IMR-90 (cell line): ENCODE results near the gene IGFBP5. TPM values are rescaled to one million over a fixed set of nuclear protein-coding genes. Genes with fewer than 3 reads are reported as not detected.
A peak's percentile ranks its signal among the peaks of the same experiment; 100 is the strongest.

Experiments used
- ATAC-seq: fragments of 200-7000 bp; cut with Tn5 transposase; 2 replicates; pipeline ENCODE4 v1.9.1; 2020; ENCODE audit warnings: low read depth, mild to moderate bottlenecking, moderate library complexity
- BruUV-seq: library from RNA; stranded (reverse); fragments of 400-500 nt; replicated peaks from 2 replicates; lab custom pipeline; 2021; lab: Mats Ljungman, UMichigan
- CTCF ChIA-PET: fragments of 300-600 bp; formaldehyde crosslinking; extraction: SDS; loops from one replicate; lab custom pipeline; 2021; ENCODE audit warnings: antibody characterized with exemption; lab: Yijun Ruan, JAX
- POLR2A ChIA-PET: fragments of 300-600 bp; sonication (Branson Sonifier 250); formaldehyde crosslinking; loops from one replicate; lab custom pipeline; 2022; ENCODE audit warnings: antibody characterized with exemption; ENCODE audit not compliant: unreplicated experiment; lab: Charles Lee
- DNase-seq: peaks from one replicate; pipeline ENCODE4 v3.0.0; 2013
- H2AFZ ChIP-seq: replicated peaks from 2 replicates; pipeline ENCODE3; 2013; ENCODE audit warnings: low read length, mild to moderate bottlenecking; ENCODE audit not compliant: poor library complexity
- H2AK5ac ChIP-seq: 2 replicates; pipeline ENCODE4 v1.6.1; 2013; ENCODE audit warnings: low read depth, low read length, inconsistent platforms
- H2AK9ac ChIP-seq: replicated peaks from 2 replicates; pipeline ENCODE3; 2013; ENCODE audit warnings: mild to moderate bottlenecking, low read depth, low read length, moderate library complexity; ENCODE audit not compliant: poor library complexity
- H2BK120ac ChIP-seq: 2 replicates; pipeline ENCODE4 v1.6.1; 2013; ENCODE audit warnings: low read depth, low read length, inconsistent platforms
- H2BK15ac ChIP-seq: 3 replicates; pipeline ENCODE4 v1.6.1; 2013; ENCODE audit warnings: low read depth, low read length, inconsistent platforms
- H2BK20ac ChIP-seq: 2 replicates; pipeline ENCODE4 v1.6.1; 2013; ENCODE audit warnings: low read depth, mild to moderate bottlenecking, inconsistent platforms, low read length, moderate library complexity
- H2BK5ac ChIP-seq: 2 replicates; pipeline ENCODE4 v1.6.1; 2013; ENCODE audit warnings: mild to moderate bottlenecking, low read depth, low read length, inconsistent platforms; ENCODE audit not compliant: poor library complexity, severe bottlenecking
- H3K14ac ChIP-seq: replicated peaks from 2 replicates; pipeline ENCODE4 v1.6.1; 2013; ENCODE audit warnings: low read depth, low read length, inconsistent platforms
- H3K18ac ChIP-seq: 2 replicates; pipeline ENCODE4 v1.6.1; 2013; ENCODE audit warnings: low read depth, low read length, control low read depth
- H3K23ac ChIP-seq: 2 replicates; pipeline ENCODE4 v1.6.1; 2013; ENCODE audit warnings: low read depth, low read length, inconsistent platforms
- H3K27ac ChIP-seq: 2 replicates; pipeline ENCODE4 v1.5.1; 2013; ENCODE audit warnings: mild to moderate bottlenecking, control low read depth, low read length; ENCODE audit not compliant: insufficient read depth
- H3K27me3 ChIP-seq: 2 replicates; pipeline ENCODE4 v1.6.1; 2013; ENCODE audit warnings: low read length; ENCODE audit not compliant: control insufficient read depth, insufficient read depth
- H3K36me3 ChIP-seq: 2 replicates; pipeline ENCODE4 v1.6.1; 2013; ENCODE audit warnings: low read length, mixed read lengths; ENCODE audit not compliant: control insufficient read depth, insufficient read depth
- H3K4ac ChIP-seq: 2 replicates; pipeline ENCODE4 v1.6.1; 2013; ENCODE audit warnings: low read depth, low read length, inconsistent platforms
- H3K4me1 ChIP-seq: 2 replicates; pipeline ENCODE4 v1.6.1; 2013; ENCODE audit warnings: low read length, mixed read lengths; ENCODE audit not compliant: control insufficient read depth, insufficient read depth
- H3K4me2 ChIP-seq: 2 replicates; pipeline ENCODE4 v1.6.1; 2013; ENCODE audit warnings: low read depth, mild to moderate bottlenecking, control low read depth, low read length, moderate library complexity
- H3K4me3 ChIP-seq: 2 replicates; pipeline ENCODE4 v1.5.1; 2013; ENCODE audit warnings: low read depth, mild to moderate bottlenecking, control low read depth, low read length, moderate library complexity; ENCODE audit not compliant: insufficient read depth
- H3K56ac ChIP-seq: 2 replicates; pipeline ENCODE4 v1.6.1; 2013; ENCODE audit warnings: low read length, inconsistent platforms; ENCODE audit not compliant: insufficient read depth; ENCODE audit errors: extremely low read depth
- H3K79me1 ChIP-seq, 2 experiments: 2 replicates each; pipeline ENCODE4 v1.6.1; 2013; ENCODE audit warnings: low read length in 2 of 2, inconsistent platforms in 1 of 2, low read depth in 1 of 2
- H3K9ac ChIP-seq: 2 replicates; pipeline ENCODE4 v1.6.1; 2013; ENCODE audit warnings: low read depth, low read length, control low read depth
- H3K9me1 ChIP-seq: 2 replicates; pipeline ENCODE4 v1.6.1; 2013; ENCODE audit warnings: low read length, inconsistent platforms; ENCODE audit not compliant: insufficient read depth
- H3K9me3 ChIP-seq: 2 replicates; pipeline ENCODE4 v1.6.1; 2013; ENCODE audit warnings: low read length; ENCODE audit not compliant: control insufficient read depth, insufficient read depth
- H4K20me1 ChIP-seq: 2 replicates; pipeline ENCODE4 v1.6.1; 2013; ENCODE audit warnings: low read length, inconsistent platforms; ENCODE audit not compliant: insufficient read depth
- H4K5ac ChIP-seq: 2 replicates; pipeline ENCODE4 v1.6.1; 2013; ENCODE audit warnings: mild to moderate bottlenecking, low read depth, low read length, control low read depth
- H4K8ac ChIP-seq, 2 experiments: 2 replicates each; pipeline ENCODE4 v1.6.1; 2013; ENCODE audit warnings: low read depth in 2 of 2, low read length in 2 of 2, control low read depth in 1 of 2, inconsistent platforms in 1 of 2
- H4K91ac ChIP-seq: 2 replicates; pipeline ENCODE4 v1.6.1; 2013; ENCODE audit warnings: low read depth, low read length, inconsistent platforms; ENCODE audit not compliant: insufficient read depth
- BHLHE40 ChIP-seq: fragments of 150-350 bp; IDR thresholded peaks from 2 replicates; pipeline ENCODE4 v1.6.1; 2016; ENCODE audit warnings: mild to moderate bottlenecking, low read depth, low read length
- CEBPB ChIP-seq: IDR thresholded peaks from 2 replicates; pipeline ENCODE4 v1.6.1; 2012; ENCODE audit warnings: low read depth, low read length, improper control_type of control experiment
- CHD1 ChIP-seq: IDR thresholded peaks from 2 replicates; pipeline ENCODE4 v1.6.1; 2012; ENCODE audit warnings: low read depth, low read length, improper control_type of control experiment
- ELK1 ChIP-seq: fragments of 150-350 bp; IDR thresholded peaks from 2 replicates; pipeline ENCODE4 v1.6.1; 2016; ENCODE audit warnings: low read depth, mild to moderate bottlenecking, low read length, moderate library complexity, borderline replicate concordance
- FOS ChIP-seq: fragments of 150-350 bp; IDR thresholded peaks from 2 replicates; pipeline ENCODE4 v1.6.1; 2016; ENCODE audit warnings: low read depth, low read length
- MAFK ChIP-seq: IDR thresholded peaks from 2 replicates; pipeline ENCODE4 v1.6.1; 2012; ENCODE audit warnings: low read depth, low read length, improper control_type of control experiment
- MAZ ChIP-seq: IDR thresholded peaks from 2 replicates; pipeline ENCODE4 v1.6.1; 2012; ENCODE audit warnings: low read depth, mild to moderate bottlenecking, low read length, improper control_type of control experiment, moderate library complexity, borderline replicate concordance
- NFE2L2 ChIP-seq: fragments of 150-350 bp; IDR thresholded peaks from 2 replicates; pipeline ENCODE4 v1.6.1; 2016; ENCODE audit warnings: low read depth, mild to moderate bottlenecking, low read length
- POLR2A ChIP-seq: IDR thresholded peaks from 2 replicates; pipeline ENCODE4 v1.6.1; 2012; ENCODE audit warnings: mild to moderate bottlenecking, low read depth, low read length
- RAD21 ChIP-seq: IDR thresholded peaks from 2 replicates; pipeline ENCODE4 v1.6.1; 2012; ENCODE audit warnings: low read length, improper control_type of control experiment
- RCOR1 ChIP-seq: IDR thresholded peaks from 2 replicates; pipeline ENCODE4 v1.6.1; 2012; ENCODE audit warnings: mild to moderate bottlenecking, low read length, improper control_type of control experiment; ENCODE audit not compliant: insufficient replicate concordance
- RFX5 ChIP-seq: IDR thresholded peaks from 2 replicates; pipeline ENCODE4 v1.8.0; 2012; ENCODE audit warnings: low read depth, mild to moderate bottlenecking, low read length, moderate library complexity
- SMC3 ChIP-seq: fragments of 150-350 bp; IDR thresholded peaks from 2 replicates; pipeline ENCODE4 v1.6.1; 2016; ENCODE audit warnings: low read depth, mild to moderate bottlenecking, antibody characterized with exemption, low read length, moderate library complexity
- WGBS, 2 experiments: methylation state at CpG; one replicate each; pipeline versions ENCODE4 v1.1.5 to v1.1.7; 2013; ENCODE audit warnings: missing lambda C conversion rate in 2 of 2; ENCODE audit not compliant: insufficient read length in 1 of 2; ENCODE audit errors: extremely low coverage in 2 of 2; 5-methylcytosine and 5-hydroxymethylcytosine counted together
- dilution Hi-C: fragments of 300-500 bp; cut with HindIII; formaldehyde crosslinking; loops from one replicate; pipeline ENCODE4 v1.14.3; 2018; ENCODE audit warnings: low sequenced_read_pairs; ENCODE audit not compliant: unreplicated experiment
- in situ Hi-C: fragments of 300-500 bp; cut with MboI; formaldehyde crosslinking; loops from 3 replicates; pipeline ENCODE4 v1.14.3; 2019; ENCODE audit warnings: low sequenced_read_pairs, inconsistent platforms, mixed read lengths
- intact Hi-C: fragments of 100-400 bp; cut with micrococcal nuclease; formaldehyde crosslinking; loops from 2 replicates; pipeline ENCODE4 v1.10.0; 2022
- polyA plus RNA-seq, 3 experiments: library from polyadenylated mRNA; depleted of rRNA; stranded (reverse); fragments of >200 nt; gene quantifications; 2 replicates each; pipeline ENCODE4 v1.2.3, GENCODE V29; 2012; ENCODE audit warnings: low replicate concordance in 1 of 3
- total RNA-seq: library from RNA; depleted of rRNA; stranded (reverse); fragments of >200 nt; gene quantifications from 2 replicates; pipeline ENCODE4 v1.2.3, GENCODE V29; 2012

The IGFBP5 gene
- total and polyA plus RNA-seq, 2 of the 4 experiments (the other 2 are of a cell fraction): 392 to 1,339 TPM

- peaks cover 96% of the 10 kb centered on the region for H4K20me1 ChIP-seq
- no peak overlapping the region for H3K56ac ChIP-seq
- no peak for TF ChIP-seq MAZ
- TF ChIP-seq RAD21: no peak
- TF ChIP-seq CHD1: no peak
- TF ChIP-seq RFX5: no peak
- TF ChIP-seq NFE2L2: no peak
- no peak for TF ChIP-seq RCOR1
- TF ChIP-seq FOS: no peak
- TF ChIP-seq POLR2A: no peak
- TF ChIP-seq BHLHE40: no peak
- no peak for TF ChIP-seq CEBPB
- no peak for TF ChIP-seq MAFK
- no peak for TF ChIP-seq ELK1
- TF ChIP-seq SMC3: no peak
- DNase-seq: no peak
- no peak overlapping the region for H3K23ac ChIP-seq
- H2BK120ac ChIP-seq: no peak overlapping the region
- H3K4ac ChIP-seq: peak overlapping the region; percentile 24; the same call in 1 of the 2 replicates
- no peak overlapping the region for H4K8ac ChIP-seq
- no peak overlapping the region for H2BK20ac ChIP-seq
- peaks cover 5% of the 10 kb centered on the region for H3K4me1 ChIP-seq
- intact Hi-C loops: loop anchor here (10.0 kb wide), 2 partner anchors 674 to 934 kb away; no protein-coding TSS in a partner anchor
- peak overlapping the region; percentile 60; the same call in 1 of the 2 replicates for H3K27ac ChIP-seq
- no CpG with 5 or more reads among the region's 6 CpGs for WGBS, 2 experiments
- peaks cover 27% of the 10 kb centered on the region for H3K9me1 ChIP-seq
- peak overlapping the region; percentile 75 for H3K4me2 ChIP-seq
- peak overlapping the region; percentile 69 for H3K4me3 ChIP-seq
- no peaks in the 10 kb centered on the region for H3K9me3 ChIP-seq
- H3K14ac ChIP-seq: peak overlapping the region; percentile 61
- peak overlapping the region; percentile 64 for H2AFZ ChIP-seq
- H3K9ac ChIP-seq: peak overlapping the region; percentile 69
- no peaks in the 10 kb centered on the region for H3K27me3 ChIP-seq
- no peak overlapping the region for H4K5ac ChIP-seq
- no peak for ATAC-seq
- POLR2A ChIA-PET: interaction anchor here (0.6 to 1.1 kb wide), 3 partner anchors 80 to 648 kb away, joined by 3 to 17 read pairs (median 10); no protein-coding TSS in a partner anchor
- in situ Hi-C loops: loop anchor here (10.0 kb wide), 3 partner anchors 364 to 594 kb away; no protein-coding TSS in a partner anchor
- dilution Hi-C loops: loop anchor here (25.0 kb wide), 2 partner anchors 472 to 822 kb away; no protein-coding TSS in a partner anchor
- peak overlapping the region; percentile 63 for H2BK5ac ChIP-seq
- H2BK15ac ChIP-seq: no peak overlapping the region
- BruUV-seq: no TSS peak
- H3K18ac ChIP-seq: no peak overlapping the region
- peaks cover 0 to 83% of the 10 kb centered on the region in 2 experiments; a peak in 2 of 4 replicates for H3K79me1 ChIP-seq
- H2AK9ac ChIP-seq: no peak overlapping the region
- H4K91ac ChIP-seq: no peak overlapping the region
- peaks cover 74% of the 10 kb centered on the region for H3K36me3 ChIP-seq
- CTCF ChIA-PET: no interaction called here
- H2AK5ac ChIP-seq: no peak overlapping the region
Observed at GRCh38 chr2:216690456-216690852, 4.9 kb downstream of the IGFBP5 start.
